NT2/D1 (cell line): Measurements from ENCODE around the gene PRDM10.

Source experiments
- DNase-seq: peaks from one replicate; pipeline ENCODE4 v3.0.0-alpha.2; 2011; ENCODE audit warnings: low read depth, low spot score
- H3K27me3 ChIP-seq: 2 replicates; pipeline ENCODE4 v1.6.0; 2011; ENCODE audit warnings: mild to moderate bottlenecking; ENCODE audit not compliant: insufficient read length, insufficient read depth
- H3K36me3 ChIP-seq: 2 replicates; pipeline ENCODE4 v1.6.1; 2011; ENCODE audit warnings: mild to moderate bottlenecking, low read length, mixed read lengths; ENCODE audit not compliant: insufficient read depth, insufficient read length
- H3K4me1 ChIP-seq: 2 replicates; pipeline ENCODE4 v1.5.1; 2011; ENCODE audit not compliant: insufficient read depth, insufficient read length
- H3K4me3 ChIP-seq: 2 replicates; pipeline ENCODE4 v1.5.1; 2011; ENCODE audit warnings: low read depth; ENCODE audit not compliant: insufficient read length
- H3K9ac ChIP-seq: 2 replicates; pipeline ENCODE4 v1.6.0; 2011; ENCODE audit warnings: low read depth; ENCODE audit not compliant: insufficient read length
- H3K9me3 ChIP-seq: 2 replicates; pipeline ENCODE4 v1.5.1; 2011; ENCODE audit warnings: mild to moderate bottlenecking, low read length; ENCODE audit not compliant: insufficient read depth
- SUZ12 ChIP-seq: IDR thresholded peaks from 2 replicates; pipeline ENCODE4 v1.6.1; 2011; ENCODE audit not compliant: insufficient read length, insufficient read depth; ENCODE audit errors: extremely low read depth
- YY1 ChIP-seq: IDR thresholded peaks from 2 replicates; pipeline ENCODE4 v1.6.1; 2011; ENCODE audit not compliant: insufficient read length, insufficient read depth
- ZNF274 ChIP-seq: IDR thresholded peaks from 2 replicates; pipeline ENCODE4 v1.6.1; 2011; ENCODE audit warnings: mild to moderate bottlenecking, low read depth, low read length

Gene PRDM10

DNA sequence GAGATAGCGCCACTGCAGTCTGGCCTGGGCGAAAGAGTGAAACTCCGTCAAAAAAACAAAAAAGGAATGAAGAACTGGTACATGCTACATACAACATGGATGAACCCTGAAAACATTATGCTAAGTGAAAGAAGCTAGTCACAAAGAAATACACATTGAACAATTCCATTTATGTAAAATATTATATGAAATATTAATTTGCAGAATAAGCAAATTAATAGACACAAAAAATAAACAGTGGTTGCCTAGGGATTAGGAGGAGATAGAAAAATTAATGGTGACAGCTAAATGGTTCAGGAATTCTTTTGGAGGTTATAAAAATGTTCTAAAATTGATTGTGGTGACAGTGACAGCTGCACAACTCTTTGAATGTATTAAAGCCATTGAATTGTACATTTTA, 14.7 kb downstream of the PRDM10 start:
- no peak overlapping the region for H3K4me3 ChIP-seq
- no peak for DNase-seq
- no peaks in the 10 kb centered on the region for H3K36me3 ChIP-seq
- H3K27me3 ChIP-seq, result no peaks in the 10 kb centered on the region
- TF ChIP-seq YY1 (no peak), SUZ12 (no peak), ZNF274 (no peak)
- no peak overlapping the region for H3K9ac ChIP-seq
- H3K9me3 ChIP-seq, result no peaks in the 10 kb centered on the region
- no peaks in the 10 kb centered on the region for H3K4me1 ChIP-seq

DNA sequence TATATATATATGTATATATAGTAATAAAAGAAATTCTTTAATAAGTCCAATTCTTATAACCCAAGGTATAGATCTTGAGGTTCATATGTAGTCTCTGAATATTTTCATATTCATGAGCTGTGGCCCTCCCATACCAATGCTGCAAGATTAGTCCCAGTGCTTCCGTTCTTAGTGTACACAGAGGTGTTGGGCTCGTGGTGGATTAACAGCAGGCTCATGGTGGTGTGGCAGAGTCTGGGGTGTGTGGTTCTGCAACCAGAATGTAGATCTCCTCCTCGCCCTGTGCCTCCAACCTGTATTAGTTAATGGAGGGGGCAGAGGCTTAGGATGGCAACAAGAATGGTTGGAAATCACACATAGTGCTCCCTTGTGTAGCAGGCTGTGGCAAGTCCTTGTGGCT, 16.8 kb downstream of the PRDM10 start:
- Histone ChIP-seq H3K36me3 (no peaks in the 10 kb centered on the region), H3K4me3 (no peak overlapping the region), H3K9ac (no peak overlapping the region), H3K4me1 (no peaks in the 10 kb centered on the region), H3K27me3 (no peaks in the 10 kb centered on the region), H3K9me3 (no peaks in the 10 kb centered on the region)
- no peak for DNase-seq
- TF ChIP-seq SUZ12 (no peak), ZNF274 (no peak), YY1 (no peak)

DNA sequence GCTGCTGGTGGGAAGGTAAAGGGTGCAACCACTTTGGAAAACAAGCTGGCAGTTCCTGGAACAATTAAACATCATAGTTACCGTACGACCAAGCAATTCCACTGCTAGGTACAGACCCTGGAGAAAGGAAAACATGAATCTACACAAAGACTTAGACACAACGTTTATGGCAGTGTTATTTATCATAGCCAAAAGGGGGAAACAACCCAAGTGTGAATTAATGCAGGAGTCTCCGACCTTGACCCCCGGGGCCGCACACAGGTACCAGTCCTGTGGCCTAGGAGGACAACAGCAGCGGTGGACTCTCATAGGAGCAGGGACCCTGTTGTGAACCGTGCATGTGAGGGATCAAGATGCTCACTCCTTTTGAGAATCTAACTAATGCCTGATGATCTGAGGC, 22.5 kb downstream of the PRDM10 start:
- TF ChIP-seq SUZ12 (no peak), YY1 (no peak)
- no peaks in the 10 kb centered on the region for H3K4me1 ChIP-seq
- no peaks in the 10 kb centered on the region for H3K36me3 ChIP-seq
- H3K4me3 ChIP-seq, result no peak overlapping the region
- H3K9ac ChIP-seq, result no peak overlapping the region
- no peaks in the 10 kb centered on the region for H3K9me3 ChIP-seq
- DNase-seq, result no peak
- H3K27me3 ChIP-seq, result no peaks in the 10 kb centered on the region

DNA sequence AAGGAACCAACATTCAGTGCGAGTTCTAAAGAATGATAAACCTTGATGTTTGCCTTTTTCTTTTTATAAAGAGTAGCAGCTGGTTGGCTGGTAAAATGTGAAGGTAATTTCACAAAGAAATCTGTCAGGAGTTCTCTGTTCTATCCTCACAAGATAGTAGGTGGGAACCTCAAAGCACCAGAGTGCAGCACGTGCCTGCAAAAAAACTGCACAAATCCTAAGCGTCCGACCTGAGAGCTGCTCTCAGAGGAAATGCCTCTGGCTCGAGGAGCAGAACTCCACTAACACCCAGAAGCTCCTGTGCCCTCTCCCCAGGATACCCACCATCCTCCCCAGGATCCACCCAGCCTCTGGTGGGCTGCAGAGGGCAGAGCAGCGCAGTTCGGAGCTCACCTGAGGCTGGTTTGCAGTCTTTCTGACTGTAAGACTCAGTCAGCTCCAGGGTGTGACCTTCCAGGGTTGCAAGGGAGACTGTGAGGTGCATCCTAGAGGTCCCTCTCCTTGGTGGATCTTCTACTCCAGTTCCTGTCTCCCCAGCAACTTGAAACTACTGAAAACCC, 23.5 kb downstream of the PRDM10 start:
- no peaks in the 10 kb centered on the region for H3K36me3 ChIP-seq
- TF ChIP-seq YY1, result no peak
- no peak for TF ChIP-seq ZNF274
- no peak for TF ChIP-seq SUZ12
- no peaks in the 10 kb centered on the region for H3K4me1 ChIP-seq
- no peak overlapping the region for H3K9ac ChIP-seq
- H3K4me3 ChIP-seq, result no peak overlapping the region
- DNase-seq, result no peak
- H3K9me3 ChIP-seq, result no peaks in the 10 kb centered on the region
- no peaks in the 10 kb centered on the region for H3K27me3 ChIP-seq

DNA sequence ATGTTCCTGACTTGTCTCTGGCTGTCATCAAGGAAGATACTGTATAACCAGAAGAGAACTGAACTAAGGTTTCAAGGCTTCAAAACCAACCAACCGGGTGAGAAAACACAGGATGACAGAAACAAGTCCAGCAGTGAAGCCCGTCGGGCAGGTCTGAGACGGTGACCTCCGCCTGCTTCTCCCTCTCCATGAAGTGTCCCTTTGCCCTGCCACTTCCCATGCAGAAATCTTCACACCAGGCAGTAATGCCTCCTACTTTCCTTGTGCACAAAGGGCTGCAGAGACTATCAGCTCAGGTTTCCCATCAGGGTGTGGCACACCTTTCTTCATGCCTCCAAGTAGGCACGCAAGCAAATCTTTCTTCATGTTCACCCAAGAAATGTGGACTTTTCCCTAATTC, 24.2 kb downstream of the PRDM10 start:
- no peak for TF ChIP-seq YY1
- TF ChIP-seq ZNF274, result no peak
- no peak for TF ChIP-seq SUZ12
- H3K27me3 ChIP-seq, result no peaks in the 10 kb centered on the region
- H3K9ac ChIP-seq, result no peak overlapping the region
- no peaks in the 10 kb centered on the region for H3K4me1 ChIP-seq
- H3K36me3 ChIP-seq, result no peaks in the 10 kb centered on the region
- no peaks in the 10 kb centered on the region for H3K9me3 ChIP-seq
- DNase-seq, result no peak
- H3K4me3 ChIP-seq, result no peak overlapping the region

DNA sequence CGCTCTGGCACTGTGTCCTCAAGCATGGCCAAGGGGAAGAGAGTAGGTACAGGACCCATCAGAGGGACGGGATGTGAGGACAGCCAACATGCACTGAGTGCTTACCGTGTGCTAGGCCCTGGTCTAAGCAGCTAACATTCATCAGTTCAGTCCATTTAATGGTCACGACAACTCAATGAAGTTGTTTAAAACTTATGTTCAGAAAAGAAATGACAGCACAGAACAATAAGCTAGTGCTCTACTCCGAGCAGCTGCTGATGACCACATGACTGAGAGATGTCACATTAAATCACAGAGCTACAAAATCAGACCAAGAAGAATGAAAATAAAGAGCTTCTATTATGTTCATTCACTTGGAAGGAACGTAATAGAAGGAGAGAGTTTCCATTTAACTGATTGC, 26.3 kb downstream of the PRDM10 start:
- Histone ChIP-seq H3K9ac (no peak overlapping the region), H3K9me3 (no peaks in the 10 kb centered on the region), H3K27me3 (no peaks in the 10 kb centered on the region), H3K4me3 (no peak overlapping the region), H3K36me3 (no peaks in the 10 kb centered on the region), H3K4me1 (no peaks in the 10 kb centered on the region)
- DNase-seq, result no peak
- TF ChIP-seq YY1 (no peak), SUZ12 (no peak), ZNF274 (no peak)

DNA sequence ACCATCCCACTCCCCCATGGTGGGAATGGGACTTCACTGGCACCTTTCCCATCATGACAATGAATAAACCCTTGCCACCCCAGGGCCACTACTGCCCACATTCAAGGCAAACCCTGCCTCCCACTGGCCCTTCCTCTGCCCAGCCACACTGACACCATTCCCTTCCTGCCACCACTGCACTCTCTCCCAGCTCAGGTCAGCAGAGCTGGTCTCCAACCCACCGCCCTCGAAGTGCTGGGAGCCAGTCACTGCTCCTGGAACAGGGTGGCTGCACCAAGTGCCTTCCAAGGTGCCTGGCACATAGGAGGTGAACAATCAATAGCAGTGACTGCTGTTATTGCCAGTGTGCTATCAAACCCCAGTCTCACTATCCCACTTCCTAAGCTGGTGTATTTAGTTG, 27.1 kb downstream of the PRDM10 start:
- Histone ChIP-seq H3K36me3 (no peaks in the 10 kb centered on the region), H3K9me3 (no peaks in the 10 kb centered on the region), H3K4me3 (no peak overlapping the region), H3K9ac (no peak overlapping the region), H3K27me3 (no peaks in the 10 kb centered on the region), H3K4me1 (no peaks in the 10 kb centered on the region)
- DNase-seq, result no peak
- TF ChIP-seq ZNF274, result no peak
- TF ChIP-seq YY1, result no peak
- TF ChIP-seq SUZ12, result no peak
